Left lung (tissue), 10 donors: Measurements from ENCODE around the gene PDE4B. TPM values are rescaled to one million over a fixed set of nuclear protein-coding genes. Genes with fewer than 3 reads are reported as not detected.
"Not testable (repeated sequence)": the region's sequence is repeated elsewhere in the genome, so short reads cannot be mapped to it uniquely, and the experiment has no call there.

Experiments used
- ATAC-seq: fragments of 200-7000 bp; cut with Tn5 transposase; one replicate; pipeline ENCODE4 v1.9.1; 2020; ENCODE audit warnings: moderate library complexity
- DNase-seq, 4 donors: peaks; one replicate each; pipeline ENCODE4 v3.0.0-alpha.2; 2013 to 2020
- H3K27ac ChIP-seq, 2 donors: fragments of 200-600 bp; sonication (generic) in 1 of 2; one replicate each; pipeline versions ENCODE4 v1.5.0 to v1.8.0; 2020 to 2021
- H3K27me3 ChIP-seq, 2 donors: fragments of 200-600 bp; sonication (generic) in 1 of 2; one replicate each; pipeline versions ENCODE4 v1.5.0 to v1.8.0; 2020 to 2021
- H3K36me3 ChIP-seq, 2 donors: fragments of 200-600 bp; sonication (generic) in 1 of 2; one replicate each; pipeline versions ENCODE4 v1.5.0 to v1.8.0; 2020 to 2021
- H3K4me1 ChIP-seq, 2 donors: fragments of 200-600 bp; one replicate each; pipeline ENCODE4 v1.8.0; 2021
- H3K4me3 ChIP-seq, 2 donors: fragments of 200-600 bp; sonication (generic) in 1 of 2; one replicate each; pipeline versions ENCODE4 v1.5.0 to v1.8.0; 2020 to 2021; ENCODE audit warnings: mild to moderate bottlenecking in 1 of 2
- H3K9me3 ChIP-seq, 2 donors: fragments of 200-600 bp; sonication (generic) in 1 of 2; one replicate each; pipeline versions ENCODE4 v1.5.0 to v1.8.0; 2020 to 2021
- intact Hi-C, 2 donors: fragments of 100-400 bp; cut with DNase I; formaldehyde crosslinking; loops; one replicate each; pipeline versions ENCODE4 v1.11.2 to v1.14.2; 2022
- polyA plus RNA-seq, 6 donors: library from polyadenylated mRNA; unstranded; fragments of 120-200 nt; gene quantifications; one replicate each; pipeline ENCODE4 v1.2.1, GENCODE V29; 2013; ENCODE audit not compliant: insufficient read length in 6 of 6
- total RNA-seq, 2 donors: library from RNA; stranded (reverse); fragmentation: NEBNext Ultra II Directional; extraction: Animal tissue kit (Norgen Biotek cat#: 25700); gene quantifications; one replicate each; pipeline ENCODE4 v1.2.1, GENCODE V29; 2021
- TF ChIP-seq, protein P1 (sequence below), 2 donors: fragments of 200-600 bp; sonication (generic) in 1 of 2; IDR thresholded peaks; one replicate each; pipeline versions ENCODE4 v1.5.0 to v1.8.0; 2021; ENCODE audit warnings: antibody characterized with exemption in 2 of 2
- donor health status: DM: no; HTN: yes; CAD: no.
- donor health status: DM: no; HTN: no; CAD: no.

PDE4B gene
- total and polyA plus RNA-seq, 8 donors = 8.6 to 50.7 (median 19.2) TPM

GRCh38 chr1:66000033-66000637 is 207.4 kb downstream of the PDE4B start:
- no peaks in the 10 kb centered on the region for H3K4me1 ChIP-seq
- H3K9me3 ChIP-seq = no peaks in the 10 kb centered on the region
- H3K36me3 ChIP-seq = no peaks in the 10 kb centered on the region
- no peak overlapping the region for H3K27ac ChIP-seq
- ATAC-seq (no peak), DNase-seq (no peak)
- TF ChIP-seq, protein P1, sequence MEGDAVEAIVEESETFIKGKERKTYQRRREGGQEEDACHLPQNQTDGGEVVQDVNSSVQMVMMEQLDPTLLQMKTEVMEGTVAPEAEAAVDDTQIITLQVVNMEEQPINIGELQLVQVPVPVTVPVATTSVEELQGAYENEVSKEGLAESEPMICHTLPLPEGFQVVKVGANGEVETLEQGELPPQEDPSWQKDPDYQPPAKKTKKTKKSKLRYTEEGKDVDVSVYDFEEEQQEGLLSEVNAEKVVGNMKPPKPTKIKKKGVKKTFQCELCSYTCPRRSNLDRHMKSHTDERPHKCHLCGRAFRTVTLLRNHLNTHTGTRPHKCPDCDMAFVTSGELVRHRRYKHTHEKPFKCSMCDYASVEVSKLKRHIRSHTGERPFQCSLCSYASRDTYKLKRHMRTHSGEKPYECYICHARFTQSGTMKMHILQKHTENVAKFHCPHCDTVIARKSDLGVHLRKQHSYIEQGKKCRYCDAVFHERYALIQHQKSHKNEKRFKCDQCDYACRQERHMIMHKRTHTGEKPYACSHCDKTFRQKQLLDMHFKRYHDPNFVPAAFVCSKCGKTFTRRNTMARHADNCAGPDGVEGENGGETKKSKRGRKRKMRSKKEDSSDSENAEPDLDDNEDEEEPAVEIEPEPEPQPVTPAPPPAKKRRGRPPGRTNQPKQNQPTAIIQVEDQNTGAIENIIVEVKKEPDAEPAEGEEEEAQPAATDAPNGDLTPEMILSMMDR (IDR thresholded peaks at IDR 0.05) = no peak
- intact Hi-C loops = no loop called here
- H3K27me3 ChIP-seq = no peaks in the 10 kb centered on the region
- H3K4me3 ChIP-seq = no peak overlapping the region

DNA sequence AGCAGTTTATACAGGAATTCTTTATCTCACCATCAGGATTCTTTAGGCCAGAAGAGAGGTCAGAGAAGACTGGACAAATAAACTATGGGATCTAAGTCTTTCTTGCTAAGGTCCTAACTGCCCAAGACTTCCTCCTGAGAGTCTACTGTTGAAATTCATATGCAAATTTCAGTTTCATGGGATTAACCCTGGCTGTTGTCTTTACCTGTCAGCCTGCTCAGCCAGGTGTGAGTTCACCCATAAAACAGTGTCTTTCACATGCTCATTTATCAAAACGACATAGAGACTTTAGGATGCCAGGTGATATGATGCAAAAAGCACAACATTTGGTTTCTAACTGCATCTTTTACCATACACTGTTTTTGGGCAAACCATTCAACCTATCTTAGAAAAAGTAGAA is 211.0 kb downstream of the PDE4B start:
- Histone ChIP-seq H3K36me3 (no peaks in the 10 kb centered on the region), H3K4me1 (no peaks in the 10 kb centered on the region), H3K27ac (no peak overlapping the region), H3K27me3 (no peaks in the 10 kb centered on the region), H3K4me3 (no peak overlapping the region), H3K9me3 (no peaks in the 10 kb centered on the region)
- DNase-seq = no peak
- no peak for ATAC-seq
- intact Hi-C loops = no loop called here
- TF ChIP-seq, protein P1 (IDR thresholded peaks at IDR 0.05) = no peak

GRCh38 chr1:66006534-66006933 is 213.8 kb downstream of the PDE4B start:
- DNase-seq, H3K9me3 ChIP-seq, intact Hi-C loops, H3K36me3 ChIP-seq, H3K27ac ChIP-seq, H3K4me1 ChIP-seq, H3K27me3 ChIP-seq, H3K4me3 ChIP-seq, ATAC-seq: not testable (repeated sequence)

- DNase-seq (no peak), ATAC-seq (no peak)
- no peaks in the 10 kb centered on the region for H3K9me3 ChIP-seq
- no peaks in the 10 kb centered on the region for H3K4me1 ChIP-seq
- no peaks in the 10 kb centered on the region for H3K27me3 ChIP-seq
- intact Hi-C loops = no loop called here
- no peak overlapping the region for H3K4me3 ChIP-seq
- H3K36me3 ChIP-seq = no peaks in the 10 kb centered on the region
- H3K27ac ChIP-seq = no peak overlapping the region
- TF ChIP-seq, protein P1 (IDR thresholded peaks at IDR 0.05) = no peak
These were observed 219.6 kb downstream of the PDE4B start for GRCh38 chr1:66012106-66012784.

- H3K27ac ChIP-seq = no peak overlapping the region
- DNase-seq (no peak), ATAC-seq (no peak)
- no peaks in the 10 kb centered on the region for H3K36me3 ChIP-seq
- H3K4me3 ChIP-seq = no peak overlapping the region
- H3K27me3 ChIP-seq = no peaks in the 10 kb centered on the region
- TF ChIP-seq, protein P1 (IDR thresholded peaks at IDR 0.05) = no peak
- H3K4me1 ChIP-seq = no peaks in the 10 kb centered on the region
- H3K9me3 ChIP-seq = no peaks in the 10 kb centered on the region
- intact Hi-C loops = no loop called here
These were observed 220.7 kb downstream of the PDE4B start for GRCh38 chr1:66013371-66013770.
